Measurements from ENCODE around the gene FCHO2.

- TF ChIP-seq FOS (IDR thresholded peaks at IDR 0.05; ENCODE audit: low read depth, low read length) (no peak), CTCF (conservative IDR thresholded peaks at IDR 0.05; ENCODE audit: low read depth, low read length) (no peak), MAFK (IDR thresholded peaks at IDR 0.05; ENCODE audit: low read depth, low read length) (no peak), USF2 (IDR thresholded peaks at IDR 0.05; ENCODE audit: low read depth, low read length) (no peak)
Measured at GRCh38 chr5:73121119-73121463, 165.2 kb downstream of the FCHO2 start.

Measured in IMR-90 (cell line).